Osteoblast (primary cell): Measurements from ENCODE around the gene SLC2A9. TPM values are rescaled to one million over a fixed set of nuclear protein-coding genes. Genes with fewer than 3 reads are reported as not detected.

Experiments
- DNase-seq: peaks from one replicate; pipeline ENCODE4 v3.0.0; 2011; ENCODE audit warnings: low spot score, mixed read lengths; ENCODE audit not compliant: insufficient read length; ENCODE audit errors: missing footprints
- H2AFZ ChIP-seq: 2 replicates; pipeline ENCODE4 v1.6.0; 2011; ENCODE audit warnings: mild to moderate bottlenecking, low read length
- H3K27ac ChIP-seq: 2 replicates; pipeline ENCODE4 v1.5.1; 2011; ENCODE audit warnings: mild to moderate bottlenecking, low read depth, low read length, moderate library complexity
- H3K27me3 ChIP-seq: 2 replicates; pipeline ENCODE4 v1.6.0; 2012; ENCODE audit warnings: mild to moderate bottlenecking, control low read depth, inconsistent platforms, low read length, moderate library complexity; ENCODE audit not compliant: insufficient read depth
- H3K36me3 ChIP-seq: 2 replicates; pipeline ENCODE4 v1.5.1; 2011; ENCODE audit warnings: mild to moderate bottlenecking, low read length, control low read depth, moderate library complexity; ENCODE audit not compliant: insufficient read depth
- H3K4me1 ChIP-seq: 2 replicates; pipeline ENCODE4 v1.5.1; 2011; ENCODE audit warnings: mild to moderate bottlenecking, low read length, control low read depth, moderate library complexity; ENCODE audit not compliant: insufficient read depth
- H3K4me2 ChIP-seq: 2 replicates; pipeline ENCODE4 v1.6.0; 2011; ENCODE audit warnings: mild to moderate bottlenecking, low read length; ENCODE audit not compliant: insufficient read depth
- H3K4me3 ChIP-seq: fragments of 200-600 bp; sonication (generic); 3 replicates; pipeline ENCODE4 v1.5.1; 2012; ENCODE audit warnings: mild to moderate bottlenecking, low read length, inconsistent platforms; ENCODE audit not compliant: insufficient read depth
- H3K79me2 ChIP-seq: 2 replicates; pipeline ENCODE4 v1.6.0; 2012; ENCODE audit warnings: mild to moderate bottlenecking, low read length, control low read depth, inconsistent platforms; ENCODE audit not compliant: insufficient read depth
- H3K9me3 ChIP-seq: 2 replicates; pipeline ENCODE4 v1.5.1; 2011; ENCODE audit warnings: low read depth, low read length, control low read depth
- H4K20me1 ChIP-seq: 2 replicates; pipeline ENCODE4 v1.6.0; 2012; ENCODE audit warnings: mild to moderate bottlenecking, low read length, control low read depth; ENCODE audit not compliant: insufficient read depth
- CTCF ChIP-seq: IDR thresholded peaks from 2 replicates; pipeline ENCODE4 v1.5.1; 2011; ENCODE audit warnings: mild to moderate bottlenecking, low read depth, low read length, moderate library complexity; ENCODE audit errors: extremely low read depth
- total RNA-seq: library from RNA; depleted of rRNA; stranded (reverse); fragments of >200 nt; gene quantifications from 2 replicates; pipeline ENCODE4 v1.2.3, GENCODE V29; 2012

Gene SLC2A9
- total RNA-seq, 1 donor = 2.5 TPM

- Histone ChIP-seq H4K20me1 (no peaks in the 10 kb centered on the region), H3K9me3 (no peaks in the 10 kb centered on the region), H3K4me2 (no peak overlapping the region), H3K36me3 (no peaks in the 10 kb centered on the region), H3K79me2 (no peaks in the 10 kb centered on the region), H2AFZ (no peak overlapping the region), H3K4me3 (no peak overlapping the region), H3K27me3 (no peaks in the 10 kb centered on the region), H3K4me1 (peaks cover 5% of the 10 kb centered on the region), H3K27ac (no peak overlapping the region)
- DNase-seq = no peak
- no peak for TF ChIP-seq CTCF
These were observed 1.7 kb upstream of the SLC2A9 start for GRCh38 chr4:10023050-10023419.

GRCh38 chr4:10022346-10023049 lies 1.2 kb upstream of the SLC2A9 start:
- H3K27me3 ChIP-seq = no peaks in the 10 kb centered on the region
- H3K4me3 ChIP-seq = no peak overlapping the region
- no peak for TF ChIP-seq CTCF
- peaks cover 5% of the 10 kb centered on the region for H3K4me1 ChIP-seq
- H2AFZ ChIP-seq = no peak overlapping the region
- no peaks in the 10 kb centered on the region for H4K20me1 ChIP-seq
- no peaks in the 10 kb centered on the region for H3K79me2 ChIP-seq
- no peak overlapping the region for H3K4me2 ChIP-seq
- H3K9me3 ChIP-seq = no peaks in the 10 kb centered on the region
- no peak overlapping the region for H3K27ac ChIP-seq
- DNase-seq = no peak
- H3K36me3 ChIP-seq = no peaks in the 10 kb centered on the region

- no peak overlapping the region for H3K4me3 ChIP-seq
- no peak overlapping the region for H3K27ac ChIP-seq
- H3K36me3 ChIP-seq = no peaks in the 10 kb centered on the region
- H3K9me3 ChIP-seq = no peaks in the 10 kb centered on the region
- no peak overlapping the region for H2AFZ ChIP-seq
- no peaks in the 10 kb centered on the region for H3K79me2 ChIP-seq
- no peak overlapping the region for H3K4me2 ChIP-seq
- H3K4me1 ChIP-seq = peaks cover 5% of the 10 kb centered on the region
- no peaks in the 10 kb centered on the region for H4K20me1 ChIP-seq
- no peaks in the 10 kb centered on the region for H3K27me3 ChIP-seq
- no peak for DNase-seq
- TF ChIP-seq CTCF = no peak
These were observed 341 bp upstream of the SLC2A9 start for GRCh38 chr4:10021653-10022023.

- H3K27ac ChIP-seq = no peak overlapping the region
- TF ChIP-seq CTCF = no peak
- no peak overlapping the region for H2AFZ ChIP-seq
- no peak overlapping the region for H3K4me3 ChIP-seq
- no peaks in the 10 kb centered on the region for H3K36me3 ChIP-seq
- H3K4me1 ChIP-seq = peaks cover 5% of the 10 kb centered on the region
- no peak for DNase-seq
- H3K79me2 ChIP-seq = no peaks in the 10 kb centered on the region
- no peaks in the 10 kb centered on the region for H3K27me3 ChIP-seq
- H3K9me3 ChIP-seq = no peaks in the 10 kb centered on the region
- H4K20me1 ChIP-seq = no peaks in the 10 kb centered on the region
- H3K4me2 ChIP-seq = no peak overlapping the region
These were observed 1.2 kb downstream of the SLC2A9 start for GRCh38 chr4:10020106-10020505.
